Raji (cell line): ENCODE data around the gene BCL11B.

Experiments used
- POLR2A ChIP-seq: IDR thresholded peaks from 2 replicates; pipeline ENCODE4 v1.6.1; 2011; ENCODE audit warnings: low read depth, low read length, control low read depth; ENCODE audit not compliant: insufficient read depth

BCL11B gene

DNA sequence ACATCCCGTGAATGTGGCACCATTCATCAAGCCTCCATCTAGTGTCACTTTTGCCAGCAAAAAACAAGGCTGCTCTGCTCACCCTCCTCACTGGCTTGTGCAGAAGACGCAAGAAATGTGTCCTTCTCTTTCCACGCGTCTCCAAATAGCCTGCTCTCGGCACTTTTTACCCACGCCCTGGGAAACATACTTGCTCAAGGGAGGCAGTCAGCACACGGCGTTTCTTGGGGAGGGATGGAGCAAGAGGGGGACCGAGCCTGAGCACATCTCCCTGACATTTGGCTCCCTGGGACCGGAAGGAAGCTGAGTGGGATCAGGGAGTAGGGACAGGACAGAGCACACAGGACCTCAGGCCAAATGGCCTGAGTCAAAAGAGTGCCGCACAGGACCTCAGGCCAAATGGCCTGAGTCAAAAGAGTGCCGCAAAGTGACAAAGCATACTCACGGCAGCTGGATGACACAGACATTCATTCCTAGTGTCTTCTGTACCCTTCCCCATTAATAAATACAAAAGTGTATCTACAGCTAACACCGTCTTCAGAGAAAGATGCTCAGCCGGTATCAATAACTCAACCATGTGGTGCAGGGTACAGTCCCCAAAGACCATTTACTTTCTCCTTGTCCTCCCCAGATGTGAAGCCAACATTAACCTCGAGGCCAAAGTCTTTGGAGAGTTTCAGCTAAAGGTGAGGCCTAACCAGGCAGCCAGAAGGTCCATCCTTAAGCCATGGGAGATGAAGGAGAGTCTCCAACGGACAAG, 7.1 kb downstream of the BCL11B start:
- TF ChIP-seq POLR2A: no peak

DNA sequence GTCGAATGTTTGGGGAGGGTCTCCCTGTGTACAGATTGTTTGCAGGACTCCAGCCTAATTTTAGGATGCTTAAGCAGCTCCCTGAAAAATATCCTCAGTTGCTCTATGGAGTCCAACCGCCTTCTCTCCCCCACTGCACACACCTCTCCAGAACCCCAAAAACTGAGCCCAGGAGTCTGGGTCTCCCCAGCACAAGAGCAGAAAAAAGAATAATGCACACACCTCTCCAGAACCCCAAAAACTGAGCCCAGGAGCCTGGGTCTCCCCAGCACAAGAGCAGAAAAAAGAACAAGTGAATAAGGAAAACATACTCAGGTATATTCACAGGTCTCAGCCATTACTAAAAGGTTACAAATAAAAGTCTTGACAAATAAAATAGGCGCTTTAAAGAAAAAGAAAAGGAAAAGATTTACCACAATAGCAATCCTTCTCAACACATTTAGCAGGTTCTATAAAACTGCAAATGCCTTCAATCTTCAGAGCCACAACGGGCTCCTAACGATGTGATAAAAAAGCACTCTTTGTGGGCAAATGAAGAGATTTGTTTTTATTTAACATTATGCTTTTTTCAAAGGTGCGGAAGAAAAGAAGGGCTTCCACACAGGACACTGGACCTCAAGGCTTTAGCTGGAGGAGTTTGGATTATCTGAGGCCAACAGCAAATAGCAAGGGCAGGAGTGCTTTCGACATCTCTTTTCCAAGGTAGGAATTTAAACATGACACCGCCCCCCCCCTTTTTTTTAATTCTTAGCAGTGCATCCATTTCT, 8.2 kb downstream of the BCL11B start:
- TF ChIP-seq POLR2A: no peak

DNA sequence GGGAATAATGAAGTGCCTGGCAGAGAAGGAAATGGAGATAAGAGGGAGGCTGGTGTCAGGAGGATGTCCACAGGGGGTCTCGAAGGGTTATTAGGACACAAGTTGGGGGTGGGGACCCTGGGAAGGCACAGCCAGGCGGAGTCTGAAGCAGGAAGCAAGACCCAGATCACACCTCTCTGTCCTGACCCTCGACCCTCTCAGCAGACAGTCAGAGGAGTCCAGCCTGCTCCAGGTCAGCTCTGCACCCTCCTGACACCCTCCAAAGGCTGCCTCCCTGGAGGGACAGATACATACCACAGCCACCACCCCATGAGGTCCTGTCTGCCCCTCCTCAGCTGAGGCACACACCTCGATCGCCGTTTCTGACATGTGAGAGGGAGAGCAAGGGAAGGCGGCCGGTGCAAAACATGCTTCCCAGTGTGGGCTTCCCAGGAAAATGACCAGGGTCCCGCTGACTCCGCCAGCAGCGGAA, 9.0 kb downstream of the BCL11B start:
- no peak for TF ChIP-seq POLR2A

DNA sequence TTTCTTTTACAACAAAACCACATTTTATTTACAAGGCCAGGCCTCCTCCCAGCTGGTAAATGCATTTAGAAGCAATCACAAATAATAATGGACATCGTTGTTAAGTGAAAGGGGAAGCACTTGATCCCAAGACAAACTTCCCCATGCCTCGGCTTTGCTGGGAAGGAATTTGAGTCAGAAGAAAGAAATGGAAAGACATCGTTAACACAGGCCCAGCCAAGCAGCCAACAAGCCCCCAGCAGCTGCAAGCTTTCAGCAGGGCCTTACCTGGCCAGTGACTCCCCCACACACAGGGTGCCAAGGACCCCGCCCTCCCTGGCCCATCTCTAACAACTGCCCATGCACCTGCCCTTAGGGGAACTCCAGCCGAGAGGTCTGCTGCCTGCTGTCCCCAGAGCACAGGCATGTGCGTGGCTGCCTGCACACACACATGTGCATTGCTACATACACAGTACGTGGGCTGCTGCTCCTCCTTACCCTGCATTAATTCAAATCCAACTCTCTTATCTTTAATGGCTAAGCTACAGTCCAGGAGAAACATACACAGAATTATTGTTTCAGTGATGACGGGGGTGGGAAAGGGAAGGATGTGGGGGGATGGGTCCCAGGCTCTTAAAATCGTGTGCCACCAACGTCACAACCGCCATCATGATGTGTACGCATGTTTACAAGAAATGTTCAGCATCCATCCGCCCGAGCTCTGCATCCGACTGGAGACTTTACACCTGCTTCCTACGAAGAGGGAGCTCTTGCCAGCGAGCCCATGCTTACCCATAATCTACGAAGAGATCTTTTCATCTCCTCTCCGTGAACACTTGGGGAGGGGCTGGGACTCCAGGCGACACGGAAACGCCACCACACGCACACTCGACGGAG, 9.8 kb downstream of the BCL11B start:
- TF ChIP-seq POLR2A: no peak

DNA sequence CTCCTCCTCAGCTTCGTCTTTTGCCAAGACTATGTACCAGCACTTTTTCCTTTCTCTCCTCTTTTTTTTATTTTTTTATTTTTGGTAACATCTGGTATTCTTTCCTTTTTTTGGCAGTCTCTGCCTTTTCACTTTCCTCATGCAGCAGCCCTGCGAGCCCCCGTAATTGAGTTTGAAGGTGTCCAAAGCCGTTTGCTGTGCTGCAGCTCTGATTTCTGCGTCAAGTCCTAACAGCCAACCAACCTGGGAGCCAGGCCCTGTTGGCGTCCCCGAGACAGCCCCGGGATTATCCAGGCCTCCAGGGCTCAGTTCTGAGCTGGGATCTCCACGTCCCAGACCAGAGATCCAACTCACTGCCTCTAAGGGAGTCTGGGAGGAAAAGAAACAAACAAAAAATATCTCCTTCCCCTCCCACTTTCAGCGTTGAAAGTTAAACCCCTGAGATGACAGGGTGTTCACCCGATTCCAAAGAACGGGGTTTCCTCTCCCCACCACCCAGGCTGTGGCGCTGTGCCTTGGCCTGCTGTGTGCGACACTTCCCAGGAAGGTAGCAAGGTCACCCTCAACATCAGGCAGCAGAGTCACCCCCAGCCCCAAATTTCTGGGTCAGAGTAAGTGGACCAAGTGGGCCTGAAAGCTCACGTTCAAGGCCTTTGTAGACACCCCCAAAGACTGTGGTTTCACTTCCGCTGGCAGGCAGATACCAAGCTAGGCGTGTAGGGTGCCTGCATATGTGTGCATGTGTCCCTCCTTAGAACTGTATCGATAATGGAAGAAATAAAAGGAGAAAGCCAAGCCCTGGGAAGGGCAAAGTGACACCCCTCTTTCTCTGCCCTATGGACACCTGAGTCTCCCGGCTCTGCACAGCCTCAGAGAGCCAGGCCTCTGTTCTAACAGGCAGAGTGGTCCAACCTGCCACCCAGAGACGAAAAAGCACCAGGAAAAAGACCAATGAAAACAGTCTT, 11.1 kb downstream of the BCL11B start:
- no peak for TF ChIP-seq POLR2A

DNA sequence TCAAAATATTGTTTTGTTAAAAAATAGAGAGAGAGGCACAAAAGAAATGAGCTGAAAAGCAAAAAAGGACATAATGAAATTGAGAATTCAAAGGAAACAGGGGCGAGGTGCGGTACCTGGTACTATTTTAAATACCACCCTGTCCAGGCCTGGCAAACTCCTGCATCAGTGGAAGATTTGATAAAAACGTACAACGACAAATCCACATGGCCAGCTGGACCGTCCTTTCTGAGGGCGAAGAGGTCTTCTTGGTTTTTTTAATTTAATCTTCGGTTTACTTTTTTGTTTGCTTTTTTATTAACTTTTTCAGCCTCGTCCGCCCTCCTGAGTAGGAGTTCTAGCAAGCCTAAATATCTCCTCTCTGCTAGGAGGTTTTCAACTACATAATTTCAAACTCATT, 11.9 kb downstream of the BCL11B start:
- TF ChIP-seq POLR2A: no peak

DNA sequence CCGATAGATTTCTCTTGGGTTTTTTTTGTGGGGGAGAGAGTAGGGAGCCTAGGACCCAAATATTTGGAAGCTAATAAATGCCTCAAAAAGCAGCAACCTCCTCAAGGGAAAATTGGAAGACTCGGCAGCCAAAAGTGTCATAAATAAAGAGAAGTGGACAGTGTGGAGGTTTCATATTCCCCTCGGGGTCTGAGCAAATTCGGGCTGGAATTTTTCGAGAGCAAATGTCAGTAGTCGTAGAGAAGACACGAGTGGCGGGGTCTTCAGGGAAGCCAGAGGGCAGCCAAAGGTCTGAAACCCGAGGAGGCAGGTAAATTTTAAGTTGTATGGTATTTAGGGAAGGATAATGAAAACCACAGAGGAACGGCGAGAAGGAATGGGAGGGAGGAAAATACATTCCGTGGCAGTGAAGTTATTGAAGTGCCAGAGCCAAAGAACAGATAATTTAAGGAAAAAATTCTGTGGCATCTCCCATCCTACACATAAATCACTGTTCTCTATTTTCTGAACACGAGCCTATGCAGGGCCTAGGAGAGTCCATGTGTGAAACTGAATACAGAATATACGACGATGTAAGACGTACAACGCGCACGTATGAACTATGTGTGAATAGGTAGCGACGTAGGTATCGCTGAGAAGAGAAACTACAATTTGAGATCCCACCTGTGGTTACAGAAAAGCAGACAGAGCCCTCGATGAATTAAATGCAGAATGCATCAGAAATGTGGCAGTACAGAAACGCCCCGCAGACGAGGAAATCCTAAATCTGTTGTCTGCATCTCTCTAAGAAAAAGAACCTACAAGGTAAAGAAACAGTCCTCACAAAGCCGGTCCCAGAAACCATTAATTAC, 12.9 kb downstream of the BCL11B start:
- TF ChIP-seq POLR2A: no peak

DNA sequence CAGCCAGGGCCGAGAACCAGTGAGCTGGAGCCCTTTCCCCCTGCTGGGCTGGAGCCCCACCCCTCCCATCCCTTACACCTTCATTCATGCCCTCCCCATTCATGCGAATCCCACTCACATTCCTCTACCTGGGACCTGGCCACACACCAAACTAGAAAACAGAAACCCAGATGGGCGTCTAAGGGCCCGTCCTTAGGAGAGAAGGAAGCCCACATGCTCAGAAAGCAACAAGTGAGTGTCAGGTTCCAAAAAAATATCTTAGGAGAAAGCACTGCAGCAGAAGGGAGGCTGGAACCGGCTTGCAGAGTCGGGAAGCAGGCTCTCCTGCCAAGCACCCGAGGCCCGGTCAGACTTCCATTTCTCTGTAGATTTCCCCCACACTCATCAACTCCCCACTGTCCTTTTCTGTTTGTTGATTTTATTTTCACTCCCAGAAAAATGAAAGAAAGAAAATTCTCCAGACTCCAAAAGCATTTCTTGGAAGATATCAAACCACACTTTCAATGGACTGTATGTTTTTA, 13.6 kb downstream of the BCL11B start:
- TF ChIP-seq POLR2A: no peak

DNA sequence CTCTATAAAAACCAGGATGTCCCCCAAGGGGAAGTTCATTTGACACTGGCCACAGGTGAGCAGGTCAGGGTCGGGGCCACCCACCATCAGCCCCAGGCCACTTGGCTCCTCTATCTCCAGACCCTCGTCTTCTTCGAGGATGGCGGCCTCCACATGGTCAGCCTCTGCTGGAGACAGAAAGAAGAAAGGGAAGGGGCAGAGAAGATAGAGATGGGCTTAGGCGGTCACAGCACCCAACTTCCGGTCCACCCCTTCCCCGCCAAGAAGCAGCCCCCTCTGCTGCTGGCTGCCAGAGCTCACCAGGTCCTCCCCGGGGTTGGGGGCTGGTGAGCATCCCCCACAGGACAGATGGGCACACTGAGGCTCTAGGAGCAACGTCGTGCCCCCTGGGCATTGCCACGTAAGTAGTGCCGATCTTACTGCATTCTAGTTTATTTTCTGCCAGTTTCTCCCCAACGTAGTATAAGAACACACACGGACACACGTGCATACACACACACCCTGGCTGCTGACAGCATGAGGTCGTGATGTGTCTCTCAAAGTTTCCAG, 14.2 kb downstream of the BCL11B start:
- TF ChIP-seq POLR2A: no peak

DNA sequence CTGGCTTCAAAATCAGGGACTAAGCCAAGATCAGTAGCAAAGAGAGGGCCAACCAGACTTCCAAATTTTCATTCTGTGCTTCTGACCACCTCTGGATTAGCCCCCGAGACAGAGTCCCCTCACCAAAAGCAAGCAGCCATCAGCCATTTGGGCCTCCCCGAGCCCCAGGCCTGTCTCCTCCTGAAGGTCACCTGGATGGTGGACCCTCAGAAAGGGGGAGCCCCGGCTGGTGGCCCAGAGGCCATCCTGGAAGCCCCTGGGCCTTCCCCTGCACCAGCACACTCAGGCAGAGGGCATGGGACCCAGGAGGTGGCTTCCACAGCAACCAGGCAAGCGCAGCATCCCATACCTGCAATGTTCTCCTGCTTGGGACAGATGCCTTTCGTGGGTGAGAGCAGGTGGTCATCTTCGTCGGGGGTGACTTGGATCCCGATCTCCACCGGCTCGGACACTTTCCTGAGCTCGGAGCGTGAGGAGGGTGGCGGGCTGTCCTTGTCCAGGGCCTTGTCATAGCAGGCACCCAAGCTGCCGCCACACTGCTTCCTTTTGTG, 14.8 kb downstream of the BCL11B start:
- no peak for TF ChIP-seq POLR2A

DNA sequence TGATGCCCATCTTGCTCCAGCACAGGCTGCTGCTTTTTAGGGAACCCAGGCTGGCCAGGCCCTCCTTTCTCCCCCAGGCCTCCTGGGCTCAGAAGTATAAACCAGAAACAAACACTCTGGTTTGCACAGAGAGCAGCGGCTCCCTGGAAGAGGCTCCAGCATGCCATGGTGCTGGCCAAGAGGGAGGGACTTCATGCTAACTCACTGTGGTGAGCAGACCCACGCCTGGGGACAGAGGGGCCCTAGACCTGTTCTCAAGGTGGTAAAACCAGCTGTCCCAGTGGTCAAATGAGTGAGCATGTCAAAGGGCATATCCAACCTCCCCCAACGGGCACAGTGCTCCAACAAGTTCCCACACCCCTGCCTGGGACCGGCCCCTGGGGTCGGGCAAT, 15.5 kb downstream of the BCL11B start:
- TF ChIP-seq POLR2A: no peak

DNA sequence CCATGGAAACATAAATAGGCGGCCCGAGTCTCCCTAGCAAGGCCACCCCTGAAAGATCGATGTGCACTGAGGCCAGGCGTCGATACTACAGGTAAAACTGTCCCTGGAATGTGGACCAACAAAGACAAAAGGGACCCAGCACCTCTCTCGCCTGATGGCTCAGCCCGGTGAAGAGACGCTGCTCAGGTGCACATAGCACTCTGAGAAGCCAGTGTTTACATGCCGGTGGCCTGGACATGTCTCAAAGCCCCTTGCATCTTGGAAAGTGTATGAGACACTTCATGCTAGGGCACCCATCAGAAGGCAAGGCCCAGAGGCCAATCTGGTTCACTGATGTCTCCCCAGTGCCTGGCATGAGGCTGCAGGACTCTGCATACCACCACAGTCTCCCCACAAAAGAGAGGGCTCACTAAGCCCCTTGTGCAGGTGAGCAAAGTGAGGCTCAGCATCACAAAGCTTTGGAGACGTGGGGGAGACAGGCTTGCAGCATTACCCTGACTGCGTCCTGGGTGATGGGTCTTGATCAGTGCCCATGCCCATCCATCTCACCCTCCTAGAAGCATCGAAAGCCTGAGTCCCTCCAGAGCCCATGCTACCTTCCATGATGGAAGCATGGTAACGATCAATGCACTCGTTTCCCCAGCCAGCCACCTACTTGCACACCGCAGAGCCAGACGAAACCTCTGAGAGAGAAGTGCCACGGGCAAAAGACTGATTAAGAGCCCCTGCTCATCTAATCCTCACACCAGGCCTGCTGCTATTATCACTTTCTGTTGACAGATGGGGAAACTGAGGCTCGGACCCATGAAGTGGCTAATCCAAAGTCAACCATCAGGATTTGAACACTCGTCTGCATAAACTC, 16.1 kb downstream of the BCL11B start:
- TF ChIP-seq POLR2A: no peak
